ENCODE results near the gene NOTCH1.
A peak's percentile ranks its signal among the peaks of the same experiment; 100 is the strongest.

NOTCH1 gene

DNA sequence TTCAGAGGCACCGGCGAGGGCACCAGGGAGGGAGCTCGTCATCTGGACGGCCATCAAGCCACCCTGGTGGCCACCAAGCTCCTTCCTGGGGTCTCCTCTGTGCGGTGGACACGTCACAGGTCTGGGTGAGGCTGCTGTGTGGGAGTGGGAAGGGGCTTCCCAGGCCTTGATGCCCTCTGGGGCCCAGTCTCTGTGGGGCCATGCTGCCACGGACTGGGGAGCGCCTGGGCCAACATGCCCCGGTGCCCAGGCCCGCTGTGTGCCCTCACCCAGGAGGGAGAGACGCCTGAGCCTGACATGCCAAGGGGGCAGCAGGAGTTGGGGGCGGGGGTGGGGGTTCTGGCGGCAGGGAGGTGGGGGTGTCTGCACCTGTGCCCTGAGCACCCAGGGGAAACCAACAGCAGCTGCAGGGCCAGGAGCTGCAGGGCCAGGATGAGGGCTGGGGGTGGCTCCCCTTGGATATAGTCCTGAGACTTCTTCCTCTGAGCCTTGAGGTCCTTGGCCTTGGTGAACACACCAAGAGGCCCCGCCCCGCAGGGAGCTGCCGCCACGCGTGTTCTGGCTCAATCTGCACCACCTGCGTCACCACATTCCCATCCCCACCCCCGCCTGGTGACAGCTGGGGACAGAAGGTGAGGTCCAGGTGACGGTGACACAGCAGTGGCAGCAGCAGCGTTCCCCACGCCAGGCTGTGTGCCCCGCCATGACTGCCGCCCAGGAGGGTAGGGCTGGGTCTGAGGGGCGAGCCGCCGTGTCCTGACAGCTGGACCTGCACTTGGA lies 47.7 kb downstream of the NOTCH1 start:
- DNase-seq = no peak

DNA sequence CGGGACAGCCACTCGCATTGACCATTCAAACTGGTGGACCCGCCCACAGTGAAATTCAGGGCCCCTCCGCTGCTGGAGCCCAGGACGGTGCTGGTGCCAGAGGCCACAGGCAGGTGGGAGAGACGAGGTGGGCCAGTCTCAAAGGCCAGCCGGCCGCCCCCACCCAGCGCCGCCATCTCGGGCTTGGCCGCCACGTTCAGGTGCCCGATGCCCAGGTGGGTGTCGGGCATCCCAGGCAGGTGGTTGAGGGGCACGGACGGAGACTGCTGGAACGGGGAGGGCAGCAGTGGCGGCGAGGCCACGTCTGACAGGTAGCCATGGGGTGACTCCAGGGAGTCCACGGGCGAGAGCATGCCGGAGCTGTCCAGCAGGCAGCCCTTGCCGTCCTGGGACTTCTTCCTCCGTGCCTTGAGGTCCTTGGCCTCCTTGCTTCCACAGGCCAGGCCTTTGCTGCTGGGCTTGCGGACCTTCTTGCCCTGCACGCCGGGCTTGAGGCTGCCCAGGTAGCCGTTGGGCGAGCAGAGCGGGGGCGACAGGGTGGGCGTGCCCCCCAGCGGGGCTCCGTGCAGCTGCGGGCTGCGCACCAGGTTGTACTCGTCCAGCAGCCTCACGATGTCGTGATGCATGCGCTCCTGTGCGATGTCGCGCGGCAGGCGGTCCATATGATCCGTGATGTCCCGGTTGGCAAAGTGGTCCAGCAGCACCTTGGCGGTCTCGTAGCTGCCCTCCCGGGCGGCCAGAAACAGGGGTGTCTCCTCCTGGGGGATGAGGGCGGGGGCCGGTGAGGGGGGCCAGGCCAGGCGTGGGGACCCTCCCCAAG lies 48.8 kb downstream of the NOTCH1 start:
- DNase-seq = no peak

DNA sequence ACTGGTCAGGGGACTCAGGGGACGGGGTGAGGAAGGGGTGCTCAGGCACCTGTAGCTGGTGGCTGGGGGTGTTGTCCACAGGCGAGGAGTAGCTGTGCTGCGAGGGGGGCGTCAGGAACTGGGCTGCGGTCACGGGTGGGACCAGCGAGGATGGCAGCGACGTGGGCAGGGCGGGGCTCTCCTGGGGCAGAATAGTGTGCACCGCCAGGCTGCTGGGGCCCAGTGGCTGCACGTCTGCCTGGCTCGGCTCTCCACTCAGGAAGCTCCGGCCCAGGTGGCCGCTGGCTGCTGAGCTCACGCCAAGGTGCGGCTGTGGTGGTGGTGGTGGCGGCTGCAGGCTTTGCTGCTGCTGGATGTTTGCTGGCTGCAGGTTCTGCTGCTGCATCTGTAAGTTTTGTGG lies 49.7 kb downstream of the NOTCH1 start:
- DNase-seq = no peak

DNA sequence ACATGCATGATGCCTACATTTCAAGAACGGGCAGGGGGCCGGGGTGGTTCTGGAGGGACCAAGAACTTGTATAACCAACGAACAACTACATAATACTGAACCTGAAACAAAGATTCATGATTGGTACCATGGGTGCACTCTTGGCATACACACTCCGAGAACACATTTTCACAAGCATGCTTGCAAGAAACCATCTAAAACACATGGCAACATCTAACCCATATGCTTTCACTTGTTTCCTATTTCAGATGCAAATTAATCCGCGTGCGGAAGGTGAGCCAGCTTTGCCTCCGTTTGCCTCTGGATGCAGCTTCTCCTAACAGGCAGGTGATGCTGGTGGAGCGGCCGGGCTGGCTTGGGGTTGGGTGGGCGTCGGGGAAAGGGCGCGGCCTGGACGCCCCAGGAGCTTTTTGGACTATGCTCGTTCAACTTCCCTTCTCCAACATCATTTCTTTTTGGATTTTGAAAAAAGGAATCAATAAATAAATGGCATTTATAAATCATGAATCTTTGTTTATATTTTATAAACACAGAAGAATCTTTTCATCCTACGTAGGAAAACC lies 50.5 kb downstream of the NOTCH1 start:
- no peak for DNase-seq

DNA sequence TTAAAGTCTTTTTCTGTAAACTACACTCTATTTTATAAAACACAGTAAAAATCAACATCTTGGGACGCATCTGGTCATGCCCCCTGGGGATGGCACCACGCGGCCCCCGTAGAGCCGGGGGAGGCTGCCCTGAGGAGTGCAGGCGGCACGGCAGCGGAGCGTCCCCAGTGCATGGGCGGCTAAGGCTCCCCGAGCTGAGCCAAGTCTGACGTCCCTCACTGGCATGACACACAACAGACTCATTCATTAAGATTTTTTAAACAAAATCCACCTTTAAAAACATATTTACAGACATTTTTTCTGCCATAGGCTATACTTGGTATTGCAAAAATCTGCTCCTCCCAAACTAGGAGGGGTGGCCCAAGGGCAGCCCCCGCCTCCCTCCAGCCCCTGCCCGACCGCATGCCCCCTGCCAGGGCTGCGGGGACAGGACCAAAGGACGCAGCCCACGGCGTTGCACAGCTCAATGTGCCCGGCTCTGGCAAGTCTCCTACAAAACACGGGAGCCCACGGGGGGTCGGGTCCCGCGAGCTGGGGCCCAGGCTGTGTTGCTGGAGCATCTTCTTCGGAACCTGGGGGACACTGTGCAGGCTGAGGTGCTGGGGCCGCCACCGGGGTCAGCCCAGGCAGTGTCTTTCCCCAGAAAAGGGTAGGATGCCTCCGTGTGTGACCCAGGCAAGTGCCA lies 51.2 kb downstream of the NOTCH1 start:
- no peak for DNase-seq

DNA sequence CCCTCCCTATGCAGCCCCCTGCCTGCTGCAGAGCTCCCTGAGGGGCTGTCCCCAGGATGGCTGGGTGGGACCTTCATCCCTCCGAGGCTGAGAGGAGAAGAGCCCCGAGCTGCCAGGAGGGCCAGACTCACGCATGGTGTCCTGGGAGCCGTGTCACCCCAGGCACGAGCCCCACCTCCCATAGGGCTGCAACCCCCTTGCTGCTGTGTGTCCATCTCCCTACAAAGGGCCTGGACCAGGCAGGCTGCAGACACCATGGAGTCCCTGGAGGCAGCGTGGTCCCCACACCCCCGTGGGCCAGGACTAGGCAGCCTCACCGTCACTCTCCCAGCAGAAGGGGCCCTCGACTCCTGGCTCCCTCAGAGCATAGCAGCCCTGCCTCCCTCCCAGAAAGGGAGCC lies 51.8 kb downstream of the NOTCH1 start:
- DNase-seq = no peak

DNA sequence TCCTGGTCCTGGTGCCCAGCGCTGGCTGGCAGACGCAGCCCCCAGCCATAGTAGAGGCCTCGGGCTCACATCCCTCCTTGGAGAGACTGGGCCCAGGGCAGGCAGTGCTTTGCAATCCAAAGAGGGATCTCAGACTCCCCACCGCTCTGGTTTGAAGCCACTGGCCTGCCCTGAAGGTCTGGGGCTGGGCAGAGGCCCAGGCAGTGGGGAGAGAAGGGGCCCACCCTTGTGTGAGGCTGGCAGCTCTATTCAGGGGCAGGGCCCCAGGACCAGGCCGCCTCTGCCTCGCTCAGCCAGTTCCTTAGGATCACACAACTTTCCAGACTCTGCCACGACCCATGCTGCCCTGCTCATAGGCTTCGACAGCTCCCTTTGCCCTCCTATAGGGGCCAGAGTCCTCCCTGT lies 52.3 kb downstream of the NOTCH1 start:
- DNase-seq = no peak

DNA sequence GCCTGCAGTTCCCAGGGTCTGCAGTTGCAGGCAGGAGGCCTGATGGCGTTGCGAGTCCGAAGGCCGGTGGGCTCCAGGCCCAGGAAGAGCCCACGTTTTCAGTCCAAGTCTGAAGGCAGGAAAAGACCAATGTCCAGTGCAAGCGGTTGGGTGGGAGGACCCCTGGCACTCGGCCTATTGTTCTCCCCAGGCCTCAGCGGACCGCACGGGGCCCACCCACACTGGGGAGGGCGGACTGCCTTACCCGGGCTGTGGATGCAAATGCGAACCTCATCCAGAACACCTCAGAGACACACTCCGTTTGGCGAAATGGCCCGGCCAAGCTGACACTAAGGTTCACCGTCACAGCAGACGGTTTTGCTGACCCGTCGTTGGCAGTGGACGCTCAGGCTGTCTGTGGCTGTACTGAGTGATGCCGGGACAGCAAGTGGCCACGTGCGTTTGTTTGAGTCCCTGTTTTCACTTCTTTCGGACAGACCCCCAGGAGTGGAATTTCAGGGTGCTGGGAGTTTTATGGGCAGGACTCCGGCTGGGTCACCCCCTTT lies 52.8 kb downstream of the NOTCH1 start:
- no peak for DNase-seq

DNA sequence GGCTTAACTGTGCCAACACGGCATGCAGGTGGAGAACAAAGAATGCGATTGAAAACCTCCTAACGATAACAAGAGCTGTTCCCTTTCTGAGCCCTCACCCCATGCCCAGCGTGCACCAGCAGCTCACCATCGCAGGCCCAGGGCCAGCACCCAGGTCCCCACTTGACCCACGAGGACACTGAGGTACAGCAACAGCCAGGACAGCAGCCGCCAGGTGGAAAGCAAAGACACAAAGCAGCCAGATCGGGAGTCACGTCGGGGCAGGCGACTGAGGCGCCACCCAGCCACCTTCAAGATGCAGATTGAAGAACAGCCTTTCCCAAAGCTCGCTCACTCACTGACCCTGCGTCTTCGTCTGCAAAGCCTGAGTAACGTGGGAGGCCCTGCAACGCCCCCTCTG lies 56.1 kb downstream of the NOTCH1 start:
- no peak for DNase-seq

DNA sequence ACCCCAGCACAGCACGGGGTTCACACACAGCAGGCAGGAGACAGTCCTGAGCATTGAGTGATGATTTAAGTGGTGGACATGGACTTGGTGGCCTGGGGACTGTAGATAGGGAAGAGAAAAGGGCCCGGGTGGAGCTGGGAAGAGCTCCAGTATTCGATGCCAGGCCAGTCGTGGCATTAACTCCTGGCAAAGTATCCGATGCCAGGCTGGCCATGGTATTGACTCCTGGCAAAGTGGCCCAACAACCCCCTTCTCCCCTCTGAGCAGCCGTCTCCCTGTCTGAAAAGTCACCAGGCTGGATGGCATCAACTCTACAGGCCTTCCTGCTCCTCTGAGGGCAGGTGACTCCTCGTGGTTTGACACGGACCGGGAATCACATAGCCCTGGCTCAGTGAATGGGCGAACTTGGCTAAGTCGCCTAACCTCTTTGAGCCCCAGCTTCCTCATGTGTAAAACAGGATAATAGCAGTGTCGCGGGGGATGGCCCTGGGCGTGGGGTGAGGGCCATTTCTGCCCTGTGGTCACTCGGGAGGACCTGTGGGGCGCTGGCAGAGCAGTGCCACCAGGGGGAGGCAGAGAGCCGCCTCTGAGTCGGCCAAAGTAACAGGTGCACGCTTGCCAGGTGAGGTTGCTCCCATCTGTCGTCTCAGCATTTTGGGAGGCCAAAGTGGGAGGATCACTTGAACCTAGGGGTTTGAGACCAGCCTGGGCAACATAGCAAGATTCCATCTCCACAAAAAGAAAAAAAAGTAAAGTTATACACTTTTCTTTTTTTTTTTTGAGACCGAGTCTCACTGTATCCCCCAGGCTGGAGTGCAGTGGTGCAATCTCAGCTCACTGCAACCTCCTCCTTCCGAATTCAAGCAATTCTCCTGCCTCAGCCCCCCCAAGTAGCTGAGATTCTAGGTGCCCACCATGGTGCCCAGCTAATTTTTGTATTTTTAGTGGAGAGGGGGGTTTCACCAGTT lies 57.3 kb downstream of the NOTCH1 start:
- DNase-seq = peak; percentile 79

DNA sequence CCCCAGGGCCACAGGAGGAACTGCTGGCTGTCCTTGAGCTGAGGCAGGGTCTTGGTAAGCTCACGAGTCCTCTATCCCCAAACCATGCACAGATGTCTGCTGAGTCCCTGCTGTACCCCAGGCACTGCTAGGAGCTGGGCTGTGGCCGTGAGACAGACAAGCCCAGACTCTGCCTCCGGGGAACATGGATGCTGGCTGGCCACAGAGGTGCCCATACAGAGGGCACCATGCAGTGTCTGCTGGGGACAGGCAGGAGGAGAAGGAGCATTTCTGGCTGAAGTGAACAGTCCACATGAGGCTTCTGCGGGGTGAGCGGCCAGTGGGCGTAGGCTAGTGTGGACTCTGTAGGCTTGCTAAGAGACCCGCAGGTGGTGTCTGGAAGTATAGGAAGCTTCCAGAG lies 58.2 kb downstream of the NOTCH1 start:
- DNase-seq = no peak

DNA sequence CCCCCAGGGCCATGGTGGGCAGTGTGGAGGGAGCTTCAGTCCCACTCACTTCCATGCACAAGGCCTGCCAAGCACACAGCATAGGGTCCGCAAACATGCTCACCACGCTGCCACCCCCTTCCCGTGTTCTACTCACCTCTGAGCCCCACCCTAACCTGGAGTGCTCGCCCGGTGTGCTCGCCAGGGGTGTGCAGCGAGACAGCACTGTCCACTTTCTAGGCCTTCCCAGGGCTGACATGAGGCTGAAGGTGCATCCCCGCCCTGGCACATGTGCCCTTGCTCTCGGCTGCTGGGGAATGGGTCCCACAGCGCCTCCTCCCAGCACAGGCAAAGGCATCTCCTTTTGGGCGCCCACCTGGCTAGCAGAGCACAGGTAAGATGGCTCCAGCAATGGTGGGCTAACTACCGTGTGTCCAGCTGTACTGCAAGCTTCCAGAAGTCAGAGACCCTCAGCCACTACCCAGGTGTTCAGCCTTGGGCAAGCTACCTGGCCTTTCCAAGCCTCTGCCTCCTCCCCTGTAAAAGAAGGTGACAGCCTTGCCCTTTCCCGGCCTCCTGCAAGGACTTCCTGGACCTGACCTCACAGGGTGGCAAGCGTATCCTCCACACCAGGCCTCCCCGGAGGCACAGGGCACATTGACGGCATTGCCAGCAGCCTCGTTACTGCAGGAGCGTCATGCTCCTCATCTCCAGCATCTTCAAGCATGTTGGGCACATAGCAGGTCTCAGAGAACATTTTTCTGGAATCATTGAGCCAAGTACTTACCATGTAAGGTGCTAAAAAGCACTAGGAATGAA lies 58.8 kb downstream of the NOTCH1 start:
- DNase-seq = no peak

DNA sequence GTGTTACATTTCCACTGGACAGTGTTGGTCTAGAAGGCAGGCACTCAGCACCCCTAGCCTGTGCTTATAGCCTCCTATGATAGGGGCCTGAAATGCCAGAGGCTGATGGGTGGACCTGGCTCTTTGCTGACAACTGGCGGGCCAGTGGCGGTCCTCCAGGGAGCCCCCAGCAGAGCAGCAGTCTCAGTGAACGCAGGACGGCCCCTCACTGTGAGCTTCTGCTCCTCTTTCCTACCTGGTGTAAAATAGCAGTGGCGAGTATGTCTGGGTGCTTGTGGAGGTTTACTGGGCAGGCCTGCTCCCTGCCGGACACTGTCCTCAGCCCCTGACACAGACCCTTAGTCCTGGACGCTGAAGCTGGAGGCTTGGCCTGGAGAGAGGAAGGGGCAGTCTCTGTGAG lies 59.7 kb downstream of the NOTCH1 start:
- no peak for DNase-seq

DNA sequence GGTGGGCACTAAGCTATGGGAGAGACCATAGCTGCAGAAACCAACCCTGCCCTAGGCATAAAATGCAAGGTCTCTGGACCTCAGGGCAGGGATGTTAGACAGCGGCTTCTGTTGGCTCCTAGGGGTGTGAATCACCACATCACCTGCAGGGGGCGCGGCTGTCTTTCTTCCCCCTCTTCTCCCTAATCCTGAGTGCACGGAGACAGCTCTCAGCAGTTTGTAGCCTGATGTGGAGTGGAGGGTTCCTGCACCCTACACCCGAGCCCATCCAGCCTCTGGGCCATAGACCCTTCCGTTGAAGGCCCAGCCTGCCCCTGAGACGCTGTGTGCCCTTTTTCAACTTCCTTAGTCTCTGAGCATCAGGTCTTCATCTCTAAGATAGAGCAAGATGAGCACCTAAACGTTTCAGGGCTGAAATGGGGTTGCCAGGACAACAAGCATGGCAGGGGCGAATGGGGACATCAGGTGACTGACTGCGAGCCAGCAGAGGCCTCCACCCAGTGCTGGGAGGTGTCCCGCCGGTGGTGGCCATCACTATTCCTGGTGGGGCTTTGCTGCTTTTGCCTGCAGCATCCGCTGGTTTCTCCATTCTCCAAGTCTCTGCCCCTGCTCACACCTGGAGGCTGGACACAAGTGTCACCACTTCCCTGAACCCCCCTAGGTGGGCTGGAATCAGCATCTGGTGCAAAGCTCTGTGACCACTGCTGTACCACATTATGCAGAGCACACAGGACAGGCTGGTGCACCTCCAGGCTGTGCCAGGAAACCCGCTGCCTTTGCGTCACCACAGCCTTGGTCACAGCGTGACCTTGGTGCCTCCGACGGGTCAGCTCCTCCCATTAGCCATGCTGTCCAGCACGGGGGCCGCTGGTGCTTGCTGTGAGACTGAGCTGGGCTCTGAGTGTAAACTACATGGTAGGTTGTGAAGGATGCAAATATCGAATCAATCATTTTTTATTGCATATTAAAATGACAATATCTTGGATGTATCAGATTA lies 60.5 kb downstream of the NOTCH1 start:
- peak; percentile 85 for DNase-seq

DNA sequence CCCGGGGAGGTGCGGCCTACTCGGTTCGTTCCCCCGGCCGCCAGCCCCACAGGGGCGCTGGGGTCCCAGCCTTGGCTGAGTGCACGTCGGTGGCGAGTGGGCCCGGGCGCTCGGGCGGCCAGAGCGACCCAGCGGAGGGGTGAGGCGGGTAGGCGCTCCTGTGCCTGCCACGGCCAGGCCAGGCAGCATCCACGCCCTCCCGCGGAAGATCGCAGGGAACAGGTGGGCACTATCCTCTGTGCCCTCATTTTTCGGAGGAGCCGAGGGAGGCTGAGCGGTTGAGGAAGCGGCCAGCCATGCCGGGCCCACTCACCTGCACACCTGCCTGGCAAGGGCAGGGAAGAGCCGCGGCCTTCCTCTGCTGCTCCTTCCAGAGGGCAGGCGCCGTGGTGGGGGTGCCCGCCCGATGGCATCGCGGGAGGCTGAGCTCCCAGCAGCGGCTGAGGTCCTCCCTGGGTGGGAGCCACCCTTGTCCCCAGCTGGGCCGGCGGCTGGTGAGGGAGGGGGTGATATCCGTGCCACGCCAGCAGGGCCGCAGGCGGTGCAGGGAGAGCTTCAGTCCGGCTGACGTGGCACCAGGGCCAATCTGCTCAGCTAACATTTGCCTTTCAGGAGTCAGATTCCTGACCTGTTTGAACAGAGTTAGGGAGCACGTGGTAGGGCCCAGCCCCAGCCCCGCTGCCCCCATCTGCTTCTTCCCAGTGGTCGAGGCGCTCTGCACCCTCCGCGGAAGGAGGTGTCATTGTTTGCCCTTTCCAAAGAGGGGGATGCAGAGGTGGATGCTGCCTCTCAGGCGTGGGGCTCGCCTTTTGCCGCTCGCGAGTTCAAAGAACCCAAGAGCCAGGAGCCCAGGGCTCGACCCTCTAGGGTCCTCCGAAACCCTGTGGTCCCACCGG lies 61.4 kb downstream of the NOTCH1 start:
- no peak for DNase-seq

DNA sequence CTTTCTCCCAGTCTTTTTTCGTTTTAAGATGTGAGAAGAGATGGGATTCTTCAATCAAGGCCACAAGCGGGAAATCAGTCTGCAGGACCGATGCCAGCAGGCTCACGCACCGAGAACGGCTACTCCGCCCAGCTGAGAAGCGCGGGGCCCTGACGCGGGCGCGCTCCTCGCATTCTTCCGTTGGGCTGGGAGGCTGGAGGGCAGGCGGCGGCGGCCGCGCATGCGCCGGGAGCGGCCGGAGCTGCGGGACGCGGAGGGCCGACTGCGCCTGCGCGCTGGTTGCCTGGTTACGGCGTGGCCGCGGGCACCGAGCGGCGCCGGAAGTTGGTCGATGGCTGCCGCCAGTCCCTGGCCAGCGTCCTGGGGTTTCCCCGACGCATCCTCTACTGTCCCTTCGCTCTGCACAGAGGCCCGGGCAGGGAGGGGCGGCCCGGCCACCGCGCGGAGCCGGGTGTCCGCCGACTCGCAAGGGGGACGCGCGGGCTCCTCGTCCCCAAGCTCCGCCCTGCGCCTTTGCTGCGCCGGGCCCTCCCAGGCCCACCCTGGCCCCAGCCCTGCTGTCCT lies 62.2 kb downstream of the NOTCH1 start:
- DNase-seq = peak; percentile 95

DNA sequence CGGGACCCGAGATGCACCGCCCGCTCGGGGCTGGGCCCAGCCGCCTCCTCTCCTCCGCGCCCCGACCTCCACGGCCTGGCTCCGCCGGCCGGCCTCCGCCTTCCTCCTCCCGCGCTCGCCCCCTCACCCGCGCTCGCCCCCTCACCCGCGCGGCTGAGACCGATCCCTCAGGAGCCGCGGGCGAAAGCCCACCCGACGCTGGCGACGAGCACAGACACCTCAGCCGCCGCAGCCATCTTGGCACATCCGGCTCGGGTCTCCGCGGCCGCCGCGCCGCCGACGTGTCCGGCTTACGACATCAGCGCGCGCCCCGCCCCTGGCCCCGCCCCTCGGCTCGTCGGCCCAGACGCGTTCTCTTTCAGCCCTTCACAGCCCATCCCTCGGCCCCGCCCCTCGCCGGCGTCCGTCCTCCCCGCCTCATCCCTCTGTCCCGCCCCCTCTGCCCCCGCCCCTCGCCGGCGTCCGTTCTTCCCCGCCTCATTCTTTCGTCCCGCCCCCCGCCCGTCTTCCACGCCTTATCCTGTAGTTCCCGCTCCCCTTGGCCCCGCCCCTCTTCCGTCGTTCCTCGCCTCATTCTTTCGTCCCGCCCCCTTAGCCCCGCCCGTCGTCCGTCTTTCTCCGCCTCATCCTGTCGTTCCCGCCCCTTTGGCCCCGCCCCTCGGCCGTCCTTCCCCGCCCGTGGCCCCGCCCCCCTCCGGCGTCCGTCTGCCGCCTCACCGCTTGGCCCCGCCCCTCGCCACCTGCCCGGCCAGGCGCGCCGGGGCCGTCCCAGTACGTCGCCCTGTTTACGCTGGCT lies 62.9 kb downstream of the NOTCH1 start, which contains the start of gene SEC16A:
Gene SEC16A, minus strand, starts transcription at position 248 of the 796 bp plus-strand sequence. CDS start 5,425 bp downstream, outside the sequence.
- DNase-seq = peak; percentile 99
